Endothelial cell of umbilical vein (primary cell): ENCODE data around the gene TNRC6C. TPM values are rescaled to one million over a fixed set of nuclear protein-coding genes. Genes with fewer than 3 reads are reported as not detected.

Source experiments
- BruUV-seq: library from RNA; stranded (reverse); fragments of 400-500 nt; replicated peaks from 2 replicates; lab custom pipeline; 2021; lab: Mats Ljungman, UMichigan
- CTCF ChIA-PET: fragments of 300-600, 350-600 bp; sonication (Branson Sonifier 250); formaldehyde crosslinking; loops from one replicate; lab custom pipeline; 2021; ENCODE audit warnings: antibody characterized with exemption, inconsistent platforms; lab: Charles Lee
- POLR2A ChIA-PET: fragments of 300-600, 350-600 bp; sonication (Branson Sonifier 250); formaldehyde crosslinking; loops from one replicate; lab custom pipeline; 2021; ENCODE audit warnings: antibody characterized with exemption, inconsistent platforms; lab: Charles Lee
- DNase-seq: peaks from one replicate; pipeline ENCODE4 v3.0.0-alpha.2; 2011; ENCODE audit warnings: low read depth, low spot score
- FAIRE-seq: peaks from 2 replicates; lab custom pipeline; 2011; peaks lifted over from hg19 to GRCh38; lab: Jason Lieb, UNC
- H2AFZ ChIP-seq: 2 replicates; pipeline ENCODE4 v1.6.0; 2012; ENCODE audit warnings: low read depth, low read length, control low read depth, inconsistent platforms
- H3K27ac ChIP-seq: 2 replicates; pipeline ENCODE4 v1.5.1; 2011; ENCODE audit warnings: low read depth, mild to moderate bottlenecking, control low read depth, low read length, moderate library complexity; ENCODE audit not compliant: insufficient read depth
- H3K27me3 ChIP-seq, 2 experiments: 2 replicates each; pipeline versions ENCODE4 v1.6.0 to v1.6.1; 2011; ENCODE audit warnings: low read length in 2 of 2, mixed read lengths in 1 of 2; ENCODE audit not compliant: control insufficient read depth in 2 of 2, insufficient read depth in 2 of 2
- H3K36me3 ChIP-seq, 2 experiments: 2 replicates in 1 of 2; 3 replicates in 1 of 2; pipeline ENCODE4 v1.5.1; 2011; ENCODE audit warnings: low read length in 2 of 2, mild to moderate bottlenecking in 1 of 2, moderate library complexity in 1 of 2; ENCODE audit not compliant: control insufficient read depth in 2 of 2, insufficient read depth in 2 of 2; ENCODE audit errors: extremely low read depth in 1 of 2
- H3K4me1 ChIP-seq: 3 replicates; pipeline ENCODE4 v1.5.1; 2011; ENCODE audit warnings: mild to moderate bottlenecking, low read length; ENCODE audit not compliant: control insufficient read depth, insufficient read depth; ENCODE audit errors: extremely low read depth
- H3K4me2 ChIP-seq: 2 replicates; pipeline ENCODE4 v1.6.1; 2011; ENCODE audit warnings: low read length, control low read depth, mixed read lengths; ENCODE audit not compliant: insufficient read depth
- H3K4me3 ChIP-seq, 3 experiments: fragments of 200-600 bp in 1 of 3; sonication (generic), shearing (Covaris generic) in 1 of 3; replicated peaks in 1 of 3; 2 replicates each; pipeline ENCODE4 v1.5.1; 2011 to 2016; ENCODE audit warnings: control low read depth in 3 of 3, low read length in 3 of 3, mild to moderate bottlenecking in 2 of 3, inconsistent platforms in 1 of 3, low read depth in 1 of 3, moderate library complexity in 1 of 3; ENCODE audit not compliant: insufficient read depth in 1 of 3
- H3K79me2 ChIP-seq: 2 replicates; pipeline ENCODE4 v1.6.0; 2012; ENCODE audit warnings: low read length, inconsistent platforms; ENCODE audit not compliant: control insufficient read depth, insufficient read depth
- H3K9ac ChIP-seq: replicated peaks from 2 replicates; pipeline ENCODE3; 2011; ENCODE audit warnings: low read length, control low read depth; ENCODE audit not compliant: insufficient read depth; ENCODE audit errors: extremely low read depth
- H3K9me1 ChIP-seq: replicated peaks from 3 replicates; pipeline ENCODE4 v1.6.0; 2011; ENCODE audit warnings: mild to moderate bottlenecking, low read length; ENCODE audit not compliant: control insufficient read depth, insufficient read depth; ENCODE audit errors: extremely low read depth
- H3K9me3 ChIP-seq: replicated peaks from 2 replicates; pipeline ENCODE4 v1.5.1; 2012; ENCODE audit warnings: low read length, inconsistent platforms; ENCODE audit not compliant: control insufficient read depth, insufficient read depth
- H4K20me1 ChIP-seq: replicated peaks from 2 replicates; pipeline ENCODE3; 2011; ENCODE audit warnings: mild to moderate bottlenecking, low read length; ENCODE audit not compliant: control insufficient read depth, insufficient read depth; ENCODE audit errors: extremely low read depth
- EZH2 ChIP-seq: IDR thresholded peaks from 2 replicates; pipeline ENCODE4 v1.6.1; 2012; ENCODE audit warnings: borderline replicate concordance, low read depth, mild to moderate bottlenecking, moderate library complexity, low read length, inconsistent platforms; ENCODE audit not compliant: severe bottlenecking
- FOS ChIP-seq: IDR thresholded peaks from 2 replicates; pipeline ENCODE4 v1.6.1; 2011; ENCODE audit warnings: mild to moderate bottlenecking, low read length, moderate library complexity, borderline replicate concordance; ENCODE audit not compliant: insufficient read depth
- GATA2 ChIP-seq: IDR thresholded peaks from 2 replicates; pipeline ENCODE4 v1.7.0; 2011; ENCODE audit warnings: low read depth, mild to moderate bottlenecking, moderate library complexity, mixed read lengths, low read length; ENCODE audit not compliant: insufficient read length, insufficient read depth
- JUN ChIP-seq: IDR thresholded peaks from 2 replicates; pipeline ENCODE4 v1.6.1; 2011; ENCODE audit warnings: borderline replicate concordance, low read depth; ENCODE audit not compliant: insufficient read length, insufficient read depth
- MYC ChIP-seq: IDR thresholded peaks from one replicate; pipeline ENCODE4 v1.6.1; 2011; ENCODE audit warnings: mild to moderate bottlenecking, low read depth, low read length
- POLR2A ChIP-seq: IDR thresholded peaks from 2 replicates; pipeline ENCODE4 v1.6.1; 2012; ENCODE audit warnings: low read depth, mild to moderate bottlenecking, control low read depth, low read length
- POLR2AphosphoS5 ChIP-seq: IDR thresholded peaks from 2 replicates; pipeline ENCODE4 v1.6.1; 2012; ENCODE audit warnings: low read depth, mild to moderate bottlenecking, control low read depth, low read length, moderate library complexity; ENCODE audit not compliant: insufficient read depth
- dilution Hi-C: fragments of 300-500 bp; cut with MboI; formaldehyde crosslinking; loops from one replicate; pipeline ENCODE4 v1.15.0; 2019; ENCODE audit warnings: low sequenced_read_pairs; ENCODE audit not compliant: extremely low pct_ligation_motif_present
- intact Hi-C: fragments of 100-400 bp; cut with micrococcal nuclease; formaldehyde crosslinking; loops from one replicate; pipeline ENCODE4 v1.10.0; 2022
- polyA plus RNA-seq, 4 experiments: library from polyadenylated mRNA; depleted of rRNA in 3 of 4; stranded (reverse) in 3 of 4; unstranded in 1 of 4; fragments of >200 nt; gene quantifications; 2 replicates each; pipeline versions ENCODE4 v1.2.1 to v1.2.3, GENCODE V29; 2011 to 2012; ENCODE audit warnings: missing spikeins in 1 of 4
- total RNA-seq: library from RNA; stranded (reverse); gene quantifications from 2 replicates; pipeline ENCODE4 v1.2.3, GENCODE V29; 2021
- TF ChIP-seq, protein P1 (sequence below): IDR thresholded peaks from 2 replicates; pipeline ENCODE4 v1.6.1; 2011; ENCODE audit not compliant: insufficient read depth, insufficient read length
- TF ChIP-seq, protein P2 (sequence below), 2 donors: IDR thresholded peaks; 1 replicate in 1 of 2; 2 replicates in 1 of 2; pipeline ENCODE4 v1.5.1; 2011; ENCODE audit warnings: low read length in 2 of 2, mild to moderate bottlenecking in 2 of 2, moderate library complexity in 2 of 2, control low read depth in 1 of 2, inconsistent platforms in 1 of 2, low read depth in 1 of 2; ENCODE audit not compliant: insufficient read depth in 1 of 2; ENCODE audit errors: extremely low read depth in 1 of 2

Gene TNRC6C
- total and polyA plus RNA-seq, 2 donors (not counting 3 experiments of a cell fraction or from before 2014, with no cell fraction given): 2.1 to 17.5 TPM

DNA sequence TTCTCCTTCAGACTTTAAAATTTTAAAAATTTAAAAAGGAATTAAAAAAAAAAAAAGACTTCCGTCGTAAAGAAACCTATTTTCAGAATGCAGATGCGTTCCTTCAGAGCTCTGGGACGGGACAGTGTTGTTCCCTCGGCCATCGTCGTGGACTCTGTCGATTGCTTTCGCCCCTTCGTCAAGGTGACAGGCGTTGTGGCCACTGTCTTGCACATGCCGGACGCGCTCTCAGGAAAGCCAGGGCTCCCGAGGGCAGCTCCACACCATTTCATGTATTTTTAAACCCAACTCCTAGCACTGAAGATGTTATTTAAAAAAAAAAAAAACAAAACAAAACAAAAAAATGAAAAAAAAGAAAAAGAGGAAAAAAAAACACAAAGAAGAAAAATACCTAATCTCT is 147.7 kb downstream of the TNRC6C start:
- FAIRE-seq (no peak), DNase-seq (no peak)
- no peaks in the 10 kb centered on the region for H3K9me3 ChIP-seq
- no peaks in the 10 kb centered on the region for H3K4me1 ChIP-seq
- TF ChIP-seq EZH2 (no peak), MYC (no peak), FOS (no peak), JUN (no peak)
- TF ChIP-seq, protein P1, sequence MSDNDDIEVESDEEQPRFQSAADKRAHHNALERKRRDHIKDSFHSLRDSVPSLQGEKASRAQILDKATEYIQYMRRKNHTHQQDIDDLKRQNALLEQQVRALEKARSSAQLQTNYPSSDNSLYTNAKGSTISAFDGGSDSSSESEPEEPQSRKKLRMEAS: no peak
- H3K4me2 ChIP-seq: no peak overlapping the region
- no peaks in the 10 kb centered on the region for H3K27me3 ChIP-seq
- intact Hi-C loops: no loop called here
- no peak overlapping the region for H3K4me3 ChIP-seq
- ChIA-PET POLR2A (no interaction called here), CTCF (interaction anchor here (0.8 to 1.0 kb wide), 4 partner anchors 12 to 70 kb away, joined by 3 to 4 read pairs (median 3); no protein-coding TSS in a partner anchor)
- no peak overlapping the region for H3K9ac ChIP-seq
- BruUV-seq: no TSS peak
- dilution Hi-C loops: no loop called here
- no peak overlapping the region for H3K27ac ChIP-seq
- no peaks in the 10 kb centered on the region for H3K9me1 ChIP-seq
- H3K36me3 ChIP-seq: peaks cover 0 to 12% of the 10 kb centered on the region in 2 experiments
- no peak overlapping the region for H2AFZ ChIP-seq
- H4K20me1 ChIP-seq: no peaks in the 10 kb centered on the region
- no peaks in the 10 kb centered on the region for H3K79me2 ChIP-seq

DNA sequence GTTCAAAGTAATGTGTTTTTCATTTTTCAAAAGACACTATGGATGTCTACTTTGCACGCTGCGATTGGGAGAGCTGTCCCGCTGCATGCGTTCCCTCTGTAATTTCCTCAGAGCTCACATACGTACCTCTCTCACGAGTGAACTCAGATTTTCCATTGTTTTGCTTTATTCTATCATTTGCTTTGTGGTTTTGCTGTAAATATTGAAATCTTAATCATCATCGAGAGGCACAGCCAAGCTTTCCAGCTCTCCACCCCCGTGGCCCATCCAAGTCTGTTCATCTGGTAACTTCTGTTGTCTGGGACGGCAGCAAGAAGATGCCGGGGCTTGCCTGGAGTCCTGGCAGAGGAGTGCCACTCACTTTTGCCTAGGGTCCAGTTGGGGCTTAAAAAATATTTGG is 149.0 kb downstream of the TNRC6C start:
- Histone ChIP-seq H3K9ac (no peak overlapping the region), H3K79me2 (no peaks in the 10 kb centered on the region), H3K4me2 (no peak overlapping the region), H2AFZ (no peak overlapping the region), H3K27ac (no peak overlapping the region), H3K9me3 (no peaks in the 10 kb centered on the region), H3K9me1 (no peaks in the 10 kb centered on the region), H3K4me3 (no peak overlapping the region), H4K20me1 (no peaks in the 10 kb centered on the region), H3K27me3 (no peaks in the 10 kb centered on the region), H3K36me3 (peaks cover 0 to 13% of the 10 kb centered on the region in 2 experiments), H3K4me1 (no peaks in the 10 kb centered on the region)
- dilution Hi-C loops (no loop called here), intact Hi-C loops (no loop called here)
- no peak for TF ChIP-seq MYC
- no peak for TF ChIP-seq POLR2AphosphoS5
- TF ChIP-seq, protein P2, sequence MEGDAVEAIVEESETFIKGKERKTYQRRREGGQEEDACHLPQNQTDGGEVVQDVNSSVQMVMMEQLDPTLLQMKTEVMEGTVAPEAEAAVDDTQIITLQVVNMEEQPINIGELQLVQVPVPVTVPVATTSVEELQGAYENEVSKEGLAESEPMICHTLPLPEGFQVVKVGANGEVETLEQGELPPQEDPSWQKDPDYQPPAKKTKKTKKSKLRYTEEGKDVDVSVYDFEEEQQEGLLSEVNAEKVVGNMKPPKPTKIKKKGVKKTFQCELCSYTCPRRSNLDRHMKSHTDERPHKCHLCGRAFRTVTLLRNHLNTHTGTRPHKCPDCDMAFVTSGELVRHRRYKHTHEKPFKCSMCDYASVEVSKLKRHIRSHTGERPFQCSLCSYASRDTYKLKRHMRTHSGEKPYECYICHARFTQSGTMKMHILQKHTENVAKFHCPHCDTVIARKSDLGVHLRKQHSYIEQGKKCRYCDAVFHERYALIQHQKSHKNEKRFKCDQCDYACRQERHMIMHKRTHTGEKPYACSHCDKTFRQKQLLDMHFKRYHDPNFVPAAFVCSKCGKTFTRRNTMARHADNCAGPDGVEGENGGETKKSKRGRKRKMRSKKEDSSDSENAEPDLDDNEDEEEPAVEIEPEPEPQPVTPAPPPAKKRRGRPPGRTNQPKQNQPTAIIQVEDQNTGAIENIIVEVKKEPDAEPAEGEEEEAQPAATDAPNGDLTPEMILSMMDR (IDR thresholded peaks at IDR 0.05; ENCODE audit: extremely low read depth in 1 of 2, insufficient read depth in 1 of 2, low read depth in 1 of 2, low read length in 2 of 2): no peak
- no peak for TF ChIP-seq GATA2
- TF ChIP-seq, protein P1: no peak
- no peak for TF ChIP-seq EZH2
- TF ChIP-seq POLR2A: no peak
- TF ChIP-seq JUN: no peak
- no peak for TF ChIP-seq FOS
- POLR2A ChIA-PET: no interaction called here
- BruUV-seq: no TSS peak
- CTCF ChIA-PET: interaction anchor here (0.7 kb wide), 1 partner anchor 89 kb away, joined by 3 read pairs; no protein-coding TSS in a partner anchor
- no peak for FAIRE-seq
- no peak for DNase-seq
